OCI-LY7 (cell line): Measurements from ENCODE around the gene COL24A1. TPM values are rescaled to one million over a fixed set of nuclear protein-coding genes. Genes with fewer than 3 reads are reported as not detected.

Experiments used
- BruUV-seq: library from RNA; stranded (reverse); fragments of 400-500 nt; replicated peaks from 2 replicates; lab custom pipeline; 2021; lab: Mats Ljungman, UMichigan
- CTCF ChIA-PET: fragments of 300-600 bp; sonication (Branson Sonifier 250); formaldehyde crosslinking; loops from one replicate; lab custom pipeline; 2022; ENCODE audit warnings: antibody characterized with exemption; ENCODE audit not compliant: unreplicated experiment; lab: Charles Lee
- POLR2A ChIA-PET: fragments of 300-600 bp; sonication (Branson Sonifier 250); formaldehyde crosslinking; loops from one replicate; lab custom pipeline; 2022; ENCODE audit warnings: antibody characterized with exemption; lab: Charles Lee
- DNase-seq: peaks from one replicate; pipeline ENCODE4 v3.0.0-alpha.2; 2015; ENCODE audit warnings: low spot score
- H2AFZ ChIP-seq: fragments of 200-600 bp; sonication (generic), shearing (Covaris generic); 2 replicates; pipeline ENCODE4 v1.6.1; 2014; ENCODE audit warnings: mild to moderate bottlenecking, antibody characterized with exemption, low read length, moderate library complexity
- H3K27ac ChIP-seq: fragments of 200-600 bp; sonication (generic); 2 replicates; pipeline ENCODE4 v1.5.1; 2014; ENCODE audit warnings: mixed run types, low read depth, mild to moderate bottlenecking, moderate library complexity, low read length, inconsistent platforms; ENCODE audit not compliant: poor library complexity, severe bottlenecking
- H3K36me3 ChIP-seq: fragments of 200-600 bp; sonication (generic); 2 replicates; pipeline ENCODE4 v1.6.1; 2014; ENCODE audit warnings: mild to moderate bottlenecking, antibody characterized with exemption, low read length, moderate library complexity, mixed read lengths; ENCODE audit not compliant: insufficient read depth
- H3K4me1 ChIP-seq: fragments of 200-600 bp; sonication (generic); 2 replicates; pipeline ENCODE4 v1.5.1; 2014; ENCODE audit warnings: mild to moderate bottlenecking, low read length; ENCODE audit not compliant: insufficient read depth, poor library complexity, severe bottlenecking
- H3K4me2 ChIP-seq: fragments of 200-600 bp; sonication (generic); 2 replicates; pipeline ENCODE4 v1.6.1; 2014; ENCODE audit warnings: mild to moderate bottlenecking, low read length
- H3K4me3 ChIP-seq: fragments of 200-600 bp; sonication (generic); 2 replicates; pipeline ENCODE4 v1.5.1; 2014; ENCODE audit warnings: mild to moderate bottlenecking, low read depth, low read length; ENCODE audit not compliant: poor library complexity, severe bottlenecking
- H3K79me2 ChIP-seq: fragments of 200-600 bp; sonication (generic); 2 replicates; pipeline ENCODE4 v1.6.1; 2016; ENCODE audit warnings: low read depth, mild to moderate bottlenecking, low read length, moderate library complexity, mixed read lengths; ENCODE audit not compliant: insufficient read depth
- H3K9me2 ChIP-seq: fragments of 200-600 bp; sonication (generic); 2 replicates; pipeline ENCODE4 v1.6.1; 2016; ENCODE audit warnings: mild to moderate bottlenecking, low read length, mixed read lengths; ENCODE audit not compliant: insufficient read depth
- H3K9me3 ChIP-seq: fragments of 200-600 bp; sonication (generic); 2 replicates; pipeline ENCODE4 v1.6.1; 2014; ENCODE audit warnings: mild to moderate bottlenecking, mixed run types, low read length, mixed read lengths
- H4K20me1 ChIP-seq: fragments of 200-600 bp; sonication (generic); 2 replicates; pipeline ENCODE4 v1.6.1; 2014; ENCODE audit warnings: mild to moderate bottlenecking, antibody characterized with exemption, low read length, moderate library complexity, mixed read lengths; ENCODE audit not compliant: insufficient read depth
- EZH2phosphoT487 ChIP-seq: fragments of 200-600 bp; sonication (generic); IDR thresholded peaks from 2 replicates; pipeline ENCODE4 v1.6.1; 2018; ENCODE audit warnings: low read depth, borderline replicate concordance, mild to moderate bottlenecking, mixed run types, antibody characterized with exemption, low read length, moderate library complexity, mixed read lengths
- intact Hi-C: fragments of 100-400 bp; cut with micrococcal nuclease; formaldehyde crosslinking; loops from one replicate; pipeline ENCODE4 v1.10.0; 2022; ENCODE audit not compliant: unreplicated experiment
- total RNA-seq, 2 experiments: library from RNA; depleted of rRNA in 1 of 2; stranded (reverse); fragments of >200 nt in 1 of 2; shearing (Covaris generic) in 1 of 2; gene quantifications; 2 replicates each; pipeline ENCODE4 v1.2.3, GENCODE V29; 2014 to 2022
- TF ChIP-seq, protein P1 (sequence below): fragments of 200-600 bp; sonication (generic); conservative IDR thresholded peaks from 2 replicates; pipeline ENCODE4 v1.5.1; 2014; ENCODE audit warnings: mild to moderate bottlenecking, antibody characterized with exemption, low read length, moderate library complexity, mixed read lengths

COL24A1 gene
- total RNA-seq, 2 experiments from 2014 or later = 0.06 to 0.23 TPM

DNA sequence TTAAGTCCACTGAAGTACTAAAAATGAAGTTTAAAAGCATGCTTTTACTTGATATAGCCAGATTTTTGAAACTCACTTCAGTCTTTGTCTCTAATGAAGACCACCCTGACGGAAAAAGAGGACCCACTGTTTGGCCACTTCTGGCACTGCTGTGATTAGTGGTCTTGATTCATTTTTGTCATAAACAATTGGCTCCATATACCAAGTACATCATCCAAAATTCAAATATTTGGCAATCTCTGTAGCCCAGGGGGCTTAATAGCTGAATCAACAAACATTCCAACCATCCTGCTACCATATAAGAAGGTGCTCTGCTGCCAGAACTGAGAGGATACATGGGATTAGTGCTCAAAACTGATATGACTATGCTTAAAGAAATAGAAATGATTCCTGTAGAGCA lies 156.0 kb downstream of the COL24A1 start:
- ChIA-PET CTCF (no interaction called here), POLR2A (interaction anchor here (1.4 kb wide), 1 partner anchor 17 kb away, joined by 5 read pairs; no protein-coding TSS in a partner anchor)
- peaks cover 4% of the 10 kb centered on the region for H3K4me1 ChIP-seq
- no peak overlapping the region for H3K27ac ChIP-seq
- TF ChIP-seq, protein P1, sequence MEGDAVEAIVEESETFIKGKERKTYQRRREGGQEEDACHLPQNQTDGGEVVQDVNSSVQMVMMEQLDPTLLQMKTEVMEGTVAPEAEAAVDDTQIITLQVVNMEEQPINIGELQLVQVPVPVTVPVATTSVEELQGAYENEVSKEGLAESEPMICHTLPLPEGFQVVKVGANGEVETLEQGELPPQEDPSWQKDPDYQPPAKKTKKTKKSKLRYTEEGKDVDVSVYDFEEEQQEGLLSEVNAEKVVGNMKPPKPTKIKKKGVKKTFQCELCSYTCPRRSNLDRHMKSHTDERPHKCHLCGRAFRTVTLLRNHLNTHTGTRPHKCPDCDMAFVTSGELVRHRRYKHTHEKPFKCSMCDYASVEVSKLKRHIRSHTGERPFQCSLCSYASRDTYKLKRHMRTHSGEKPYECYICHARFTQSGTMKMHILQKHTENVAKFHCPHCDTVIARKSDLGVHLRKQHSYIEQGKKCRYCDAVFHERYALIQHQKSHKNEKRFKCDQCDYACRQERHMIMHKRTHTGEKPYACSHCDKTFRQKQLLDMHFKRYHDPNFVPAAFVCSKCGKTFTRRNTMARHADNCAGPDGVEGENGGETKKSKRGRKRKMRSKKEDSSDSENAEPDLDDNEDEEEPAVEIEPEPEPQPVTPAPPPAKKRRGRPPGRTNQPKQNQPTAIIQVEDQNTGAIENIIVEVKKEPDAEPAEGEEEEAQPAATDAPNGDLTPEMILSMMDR = no peak
- TF ChIP-seq EZH2phosphoT487 = no peak
- intact Hi-C loops = no loop called here
- DNase-seq = no peak
- H3K4me3 ChIP-seq = no peak overlapping the region
- no peaks in the 10 kb centered on the region for H3K79me2 ChIP-seq
- no peaks in the 10 kb centered on the region for H4K20me1 ChIP-seq
- no peaks in the 10 kb centered on the region for H3K9me2 ChIP-seq
- no peaks in the 10 kb centered on the region for H3K36me3 ChIP-seq
- no peaks in the 10 kb centered on the region for H3K9me3 ChIP-seq
- BruUV-seq = no TSS peak
- H2AFZ ChIP-seq = no peak overlapping the region
- H3K4me2 ChIP-seq = no peak overlapping the region

DNA sequence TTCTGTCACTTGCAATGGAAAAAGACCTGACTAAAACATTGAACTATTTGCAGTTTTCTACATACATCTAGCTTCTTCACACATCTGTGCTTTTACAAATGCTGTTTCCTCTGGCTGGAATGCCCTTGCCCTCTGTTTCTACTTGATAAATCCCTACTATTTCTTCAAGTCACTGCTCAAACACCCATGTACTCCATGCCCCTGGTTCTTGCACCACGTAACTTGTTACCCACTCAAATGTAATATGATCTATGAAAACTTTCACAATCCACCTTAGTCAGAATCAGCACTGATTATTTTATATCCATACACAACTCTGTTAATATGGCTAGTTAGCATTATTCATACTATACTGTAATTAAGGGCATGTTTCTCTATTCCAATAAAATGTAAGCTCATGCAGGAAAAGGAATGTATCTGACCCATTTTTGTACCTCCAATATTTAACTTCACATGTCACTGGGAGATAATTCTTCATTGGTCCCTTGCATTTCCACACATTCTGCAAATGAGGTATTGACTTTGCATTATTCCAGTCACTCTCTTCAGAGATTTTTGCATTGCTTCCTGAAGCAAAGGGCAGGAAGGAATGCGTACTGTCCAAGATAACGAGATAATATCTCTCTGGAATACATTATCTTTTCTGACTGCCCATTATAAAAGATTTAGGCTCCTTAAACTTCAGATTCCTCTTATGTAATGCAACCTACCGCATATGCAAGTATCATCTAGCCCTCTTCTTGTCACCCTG lies 158.3 kb downstream of the COL24A1 start:
- Histone ChIP-seq H3K79me2 (no peaks in the 10 kb centered on the region), H2AFZ (0 out of 2 replicates have a peak overlapping the region, but pooled peaks have one; percentile 25), H3K4me2 (no peak overlapping the region), H3K9me3 (no peaks in the 10 kb centered on the region), H3K4me3 (no peak overlapping the region), H4K20me1 (no peaks in the 10 kb centered on the region), H3K27ac (no peak overlapping the region), H3K36me3 (no peaks in the 10 kb centered on the region), H3K9me2 (no peaks in the 10 kb centered on the region), H3K4me1 (peaks cover 26% of the 10 kb centered on the region)
- ChIA-PET POLR2A (interaction anchor here (0.6 kb wide), 1 partner anchor 99 kb away, joined by 3 read pairs; no protein-coding TSS in a partner anchor), CTCF (no interaction called here)
- BruUV-seq = no TSS peak
- DNase-seq = no peak
- TF ChIP-seq EZH2phosphoT487 = no peak
- intact Hi-C loops = no loop called here

DNA sequence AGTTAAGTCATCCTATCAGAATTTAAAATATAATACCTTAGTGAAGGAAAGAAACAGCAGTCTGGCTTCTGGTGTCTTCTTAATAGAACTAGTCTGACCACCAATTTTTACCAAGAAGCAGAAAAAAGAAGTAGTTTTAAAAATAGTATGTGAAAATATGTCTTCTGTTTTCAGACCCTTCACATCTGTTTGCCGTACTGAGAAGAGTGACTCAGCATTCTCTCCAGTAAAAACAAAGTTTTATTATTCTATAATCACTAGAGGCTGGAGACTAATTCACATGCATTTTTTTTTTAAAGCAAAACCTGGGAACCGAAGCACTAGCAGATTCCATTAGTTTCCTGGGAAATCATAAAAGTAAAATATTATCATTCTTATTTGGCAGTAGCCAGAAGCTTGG lies 163.8 kb downstream of the COL24A1 start:
- no peaks in the 10 kb centered on the region for H3K9me3 ChIP-seq
- intact Hi-C loops = no loop called here
- peak overlapping the region; percentile 19 for H3K4me2 ChIP-seq
- TF ChIP-seq, protein P1 = no peak
- TF ChIP-seq EZH2phosphoT487 = no peak
- H3K79me2 ChIP-seq = no peaks in the 10 kb centered on the region
- no peaks in the 10 kb centered on the region for H4K20me1 ChIP-seq
- H3K27ac ChIP-seq = peak overlapping the region; percentile 39
- BruUV-seq = no TSS peak
- POLR2A ChIA-PET = no interaction called here
- peak overlapping the region; percentile 13; the same call in 1 of the 2 replicates for H2AFZ ChIP-seq
- peak; percentile 22 for DNase-seq
- peaks cover 60% of the 10 kb centered on the region for H3K4me1 ChIP-seq
- H3K36me3 ChIP-seq = no peaks in the 10 kb centered on the region
- no peak overlapping the region for H3K4me3 ChIP-seq
- H3K9me2 ChIP-seq = no peaks in the 10 kb centered on the region
- CTCF ChIA-PET = no interaction called here
